OCI-LY7 (cell line): ENCODE measurements around the gene AGPAT3. TPM values are rescaled to one million over a fixed set of nuclear protein-coding genes. Genes with fewer than 3 reads are reported as not detected.

Experiments used
- BruUV-seq: library from RNA; stranded (reverse); fragments of 400-500 nt; replicated peaks from 2 replicates; lab custom pipeline; 2021; lab: Mats Ljungman, UMichigan
- CTCF ChIA-PET: fragments of 300-600 bp; sonication (Branson Sonifier 250); formaldehyde crosslinking; loops from one replicate; lab custom pipeline; 2022; ENCODE audit warnings: antibody characterized with exemption; ENCODE audit not compliant: unreplicated experiment; lab: Charles Lee
- POLR2A ChIA-PET: fragments of 300-600 bp; sonication (Branson Sonifier 250); formaldehyde crosslinking; loops from one replicate; lab custom pipeline; 2022; ENCODE audit warnings: antibody characterized with exemption; lab: Charles Lee
- DNase-seq: peaks from one replicate; pipeline ENCODE4 v3.0.0-alpha.2; 2015; ENCODE audit warnings: low spot score
- H2AFZ ChIP-seq: fragments of 200-600 bp; sonication (generic), shearing (Covaris generic); 2 replicates; pipeline ENCODE4 v1.6.1; 2014; ENCODE audit warnings: mild to moderate bottlenecking, antibody characterized with exemption, low read length, moderate library complexity
- H3K27ac ChIP-seq: fragments of 200-600 bp; sonication (generic); 2 replicates; pipeline ENCODE4 v1.5.1; 2014; ENCODE audit warnings: mixed run types, low read depth, mild to moderate bottlenecking, moderate library complexity, low read length, inconsistent platforms; ENCODE audit not compliant: poor library complexity, severe bottlenecking
- H3K36me3 ChIP-seq: fragments of 200-600 bp; sonication (generic); 2 replicates; pipeline ENCODE4 v1.6.1; 2014; ENCODE audit warnings: mild to moderate bottlenecking, antibody characterized with exemption, low read length, moderate library complexity, mixed read lengths; ENCODE audit not compliant: insufficient read depth
- H3K4me1 ChIP-seq: fragments of 200-600 bp; sonication (generic); 2 replicates; pipeline ENCODE4 v1.5.1; 2014; ENCODE audit warnings: mild to moderate bottlenecking, low read length; ENCODE audit not compliant: insufficient read depth, poor library complexity, severe bottlenecking
- H3K4me2 ChIP-seq: fragments of 200-600 bp; sonication (generic); 2 replicates; pipeline ENCODE4 v1.6.1; 2014; ENCODE audit warnings: mild to moderate bottlenecking, low read length
- H3K4me3 ChIP-seq: fragments of 200-600 bp; sonication (generic); 2 replicates; pipeline ENCODE4 v1.5.1; 2014; ENCODE audit warnings: mild to moderate bottlenecking, low read depth, low read length; ENCODE audit not compliant: poor library complexity, severe bottlenecking
- H3K79me2 ChIP-seq: fragments of 200-600 bp; sonication (generic); 2 replicates; pipeline ENCODE4 v1.6.1; 2016; ENCODE audit warnings: low read depth, mild to moderate bottlenecking, low read length, moderate library complexity, mixed read lengths; ENCODE audit not compliant: insufficient read depth
- H3K9me2 ChIP-seq: fragments of 200-600 bp; sonication (generic); 2 replicates; pipeline ENCODE4 v1.6.1; 2016; ENCODE audit warnings: mild to moderate bottlenecking, low read length, mixed read lengths; ENCODE audit not compliant: insufficient read depth
- H3K9me3 ChIP-seq: fragments of 200-600 bp; sonication (generic); 2 replicates; pipeline ENCODE4 v1.6.1; 2014; ENCODE audit warnings: mild to moderate bottlenecking, mixed run types, low read length, mixed read lengths
- H4K20me1 ChIP-seq: fragments of 200-600 bp; sonication (generic); 2 replicates; pipeline ENCODE4 v1.6.1; 2014; ENCODE audit warnings: mild to moderate bottlenecking, antibody characterized with exemption, low read length, moderate library complexity, mixed read lengths; ENCODE audit not compliant: insufficient read depth
- EZH2phosphoT487 ChIP-seq: fragments of 200-600 bp; sonication (generic); IDR thresholded peaks from 2 replicates; pipeline ENCODE4 v1.6.1; 2018; ENCODE audit warnings: low read depth, borderline replicate concordance, mild to moderate bottlenecking, mixed run types, antibody characterized with exemption, low read length, moderate library complexity, mixed read lengths
- intact Hi-C: fragments of 100-400 bp; cut with micrococcal nuclease; formaldehyde crosslinking; loops from one replicate; pipeline ENCODE4 v1.10.0; 2022; ENCODE audit not compliant: unreplicated experiment
- total RNA-seq, 2 experiments: library from RNA; depleted of rRNA in 1 of 2; stranded (reverse); fragments of >200 nt in 1 of 2; shearing (Covaris generic) in 1 of 2; gene quantifications; 2 replicates each; pipeline ENCODE4 v1.2.3, GENCODE V29; 2014 to 2022
- TF ChIP-seq, protein P1 (sequence below): fragments of 200-600 bp; sonication (generic); conservative IDR thresholded peaks from 2 replicates; pipeline ENCODE4 v1.5.1; 2014; ENCODE audit warnings: mild to moderate bottlenecking, antibody characterized with exemption, low read length, moderate library complexity, mixed read lengths

AGPAT3 gene
- total RNA-seq, 2 experiments from 2014 or later: 9.2 to 33.4 TPM

DNA sequence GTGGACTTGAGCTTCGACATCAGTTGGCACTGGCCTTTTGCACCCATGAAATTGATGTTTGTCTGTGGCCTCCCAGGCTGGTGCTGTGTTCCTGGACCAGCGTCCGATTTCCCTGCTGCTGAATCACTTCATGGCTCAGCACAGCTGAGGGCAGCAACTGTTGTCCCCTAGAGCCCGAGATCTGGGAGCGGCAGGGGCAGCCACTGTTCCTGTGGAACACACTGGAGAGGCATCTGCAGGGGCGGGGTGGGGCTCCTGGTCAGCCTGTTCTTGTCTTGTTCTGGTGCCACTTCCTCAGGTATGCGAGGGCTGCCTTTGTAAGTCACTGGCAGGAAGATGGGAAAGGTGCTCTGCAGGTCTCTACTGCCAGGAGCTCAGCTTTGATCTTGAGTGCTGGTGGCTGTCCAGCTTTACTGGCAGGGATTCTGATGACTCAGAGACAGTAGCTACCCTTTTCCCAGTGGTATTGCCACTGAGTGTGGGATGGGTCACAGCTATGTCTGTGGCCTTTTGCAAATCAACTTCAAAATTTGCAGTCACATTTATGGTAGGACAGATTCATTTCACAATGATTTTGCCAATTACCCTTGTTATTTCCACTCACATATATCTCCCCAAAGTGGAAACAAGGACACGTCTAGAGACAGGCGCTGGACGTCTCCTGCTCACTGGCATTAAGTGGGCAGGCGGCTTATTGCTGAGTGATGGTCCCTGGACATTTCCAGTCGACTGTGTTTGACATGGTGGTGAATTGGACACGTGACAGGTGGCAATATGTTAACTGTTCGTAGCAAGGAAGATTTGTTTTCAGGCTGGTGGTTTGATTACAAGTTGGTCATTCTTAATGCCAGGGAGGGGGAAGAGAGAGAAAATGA lies 15.3 kb downstream of the AGPAT3 start:
- H3K9me3 ChIP-seq: no peaks in the 10 kb centered on the region
- intact Hi-C loops: no loop called here
- H3K9me2 ChIP-seq: no peaks in the 10 kb centered on the region
- no peak overlapping the region for H3K27ac ChIP-seq
- H3K4me2 ChIP-seq: no peak overlapping the region
- H3K79me2 ChIP-seq: no peaks in the 10 kb centered on the region
- no peaks in the 10 kb centered on the region for H4K20me1 ChIP-seq
- no peaks in the 10 kb centered on the region for H3K4me1 ChIP-seq
- no peak overlapping the region for H3K4me3 ChIP-seq
- CTCF ChIA-PET: no interaction called here
- no peak for DNase-seq
- BruUV-seq: no TSS peak
- TF ChIP-seq, protein P1, sequence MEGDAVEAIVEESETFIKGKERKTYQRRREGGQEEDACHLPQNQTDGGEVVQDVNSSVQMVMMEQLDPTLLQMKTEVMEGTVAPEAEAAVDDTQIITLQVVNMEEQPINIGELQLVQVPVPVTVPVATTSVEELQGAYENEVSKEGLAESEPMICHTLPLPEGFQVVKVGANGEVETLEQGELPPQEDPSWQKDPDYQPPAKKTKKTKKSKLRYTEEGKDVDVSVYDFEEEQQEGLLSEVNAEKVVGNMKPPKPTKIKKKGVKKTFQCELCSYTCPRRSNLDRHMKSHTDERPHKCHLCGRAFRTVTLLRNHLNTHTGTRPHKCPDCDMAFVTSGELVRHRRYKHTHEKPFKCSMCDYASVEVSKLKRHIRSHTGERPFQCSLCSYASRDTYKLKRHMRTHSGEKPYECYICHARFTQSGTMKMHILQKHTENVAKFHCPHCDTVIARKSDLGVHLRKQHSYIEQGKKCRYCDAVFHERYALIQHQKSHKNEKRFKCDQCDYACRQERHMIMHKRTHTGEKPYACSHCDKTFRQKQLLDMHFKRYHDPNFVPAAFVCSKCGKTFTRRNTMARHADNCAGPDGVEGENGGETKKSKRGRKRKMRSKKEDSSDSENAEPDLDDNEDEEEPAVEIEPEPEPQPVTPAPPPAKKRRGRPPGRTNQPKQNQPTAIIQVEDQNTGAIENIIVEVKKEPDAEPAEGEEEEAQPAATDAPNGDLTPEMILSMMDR: no peak
- no peak for TF ChIP-seq EZH2phosphoT487
- POLR2A ChIA-PET: interaction anchor here (0.6 kb wide), 1 partner anchor 142 kb away, joined by 4 read pairs; no protein-coding TSS in a partner anchor
- H2AFZ ChIP-seq: no peak overlapping the region
- H3K36me3 ChIP-seq: no peaks in the 10 kb centered on the region

DNA sequence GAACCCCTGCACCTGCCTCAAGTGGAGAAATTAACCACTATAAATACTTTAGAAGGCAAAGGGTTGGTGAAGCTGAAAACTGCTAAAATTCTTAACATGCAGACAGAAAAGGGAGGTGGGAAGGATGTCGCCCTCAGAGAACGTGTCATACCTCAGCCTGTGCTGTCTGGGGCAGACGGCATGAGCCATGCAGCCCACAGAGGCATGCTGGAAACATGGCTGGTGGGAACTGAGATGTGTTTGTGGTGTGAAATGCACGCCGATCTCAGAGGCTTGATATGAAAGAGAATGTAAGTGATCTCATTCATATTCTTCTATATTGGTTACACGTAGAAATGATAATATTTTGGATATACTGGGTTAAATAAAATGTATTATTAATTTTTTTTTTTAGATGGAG lies 16.3 kb downstream of the AGPAT3 start:
- H3K27ac ChIP-seq: no peak overlapping the region
- intact Hi-C loops: no loop called here
- TF ChIP-seq, protein P1: no peak
- TF ChIP-seq EZH2phosphoT487: no peak
- ChIA-PET CTCF (no interaction called here), POLR2A (no interaction called here)
- no peak for DNase-seq
- no TSS peak for BruUV-seq
- no peaks in the 10 kb centered on the region for H3K9me3 ChIP-seq
- no peak overlapping the region for H3K4me2 ChIP-seq
- H3K9me2 ChIP-seq: no peaks in the 10 kb centered on the region
- no peaks in the 10 kb centered on the region for H3K36me3 ChIP-seq
- no peaks in the 10 kb centered on the region for H4K20me1 ChIP-seq
- H3K79me2 ChIP-seq: no peaks in the 10 kb centered on the region
- H2AFZ ChIP-seq: no peak overlapping the region
- no peaks in the 10 kb centered on the region for H3K4me1 ChIP-seq
- no peak overlapping the region for H3K4me3 ChIP-seq

DNA sequence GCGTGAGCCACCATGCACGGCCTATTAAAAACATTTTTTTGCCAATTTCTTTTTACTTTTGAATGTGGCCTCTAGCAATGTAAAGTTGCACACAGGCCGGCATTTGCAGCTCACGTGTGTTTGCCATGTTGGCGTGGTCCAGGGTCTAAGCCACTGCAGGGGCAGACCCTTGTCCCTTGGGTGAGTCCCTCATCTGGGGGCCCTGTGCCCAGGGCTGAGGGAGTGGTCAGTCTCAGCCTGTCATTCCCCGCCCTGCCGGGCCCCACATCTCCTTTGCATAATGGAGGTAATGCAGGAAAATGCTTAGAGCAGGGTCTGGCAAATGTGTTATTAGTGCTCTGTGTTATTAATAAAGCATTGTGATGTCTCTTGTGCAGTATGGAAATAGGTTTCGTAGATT lies 16.9 kb downstream of the AGPAT3 start:
- Histone ChIP-seq H3K27ac (no peak overlapping the region), H3K9me2 (no peaks in the 10 kb centered on the region), H3K4me1 (no peaks in the 10 kb centered on the region), H3K9me3 (no peaks in the 10 kb centered on the region), H4K20me1 (no peaks in the 10 kb centered on the region), H3K36me3 (no peaks in the 10 kb centered on the region), H2AFZ (no peak overlapping the region), H3K79me2 (no peaks in the 10 kb centered on the region), H3K4me2 (no peak overlapping the region), H3K4me3 (no peak overlapping the region)
- intact Hi-C loops: no loop called here
- POLR2A ChIA-PET: no interaction called here
- CTCF ChIA-PET: no interaction called here
- DNase-seq: no peak
- TF ChIP-seq, protein P1: no peak
- TF ChIP-seq EZH2phosphoT487: no peak
- no TSS peak for BruUV-seq
